Mucosa of descending colon (tissue), 3 donors: ENCODE data around the gene DSTYK. TPM values are rescaled to one million over a fixed set of nuclear protein-coding genes. Genes with fewer than 3 reads are reported as not detected.

ENCODE experiments used
- ATAC-seq: fragments of 200-7000 bp; cut with Tn5 transposase; one replicate; pipeline ENCODE4 v1.9.1; 2020; ENCODE audit warnings: mild to moderate bottlenecking, moderate library complexity
- DNase-seq, 3 donors: peaks; one replicate each; pipeline ENCODE4 v3.0.0-alpha.2; 2020
- H3K36me3 ChIP-seq: fragments of 200-600 bp; one replicate; pipeline ENCODE4 v1.8.0; 2021; ENCODE audit warnings: low read depth, mild to moderate bottlenecking
- H3K4me1 ChIP-seq: fragments of 200-600 bp; one replicate; pipeline ENCODE4 v1.8.0; 2021; ENCODE audit warnings: low read depth, mild to moderate bottlenecking
- H3K4me3 ChIP-seq: fragments of 200-600 bp; one replicate; pipeline ENCODE4 v1.8.0; 2021; ENCODE audit warnings: mild to moderate bottlenecking
- H3K9me3 ChIP-seq: fragments of 200-600 bp; one replicate; pipeline ENCODE4 v1.8.0; 2021; ENCODE audit warnings: mild to moderate bottlenecking
- CTCF ChIP-seq: fragments of 200-600 bp; IDR thresholded peaks from one replicate; pipeline ENCODE4 v1.8.0; 2022; ENCODE audit warnings: antibody characterized with exemption, mild to moderate bottlenecking
- intact Hi-C, 2 donors: fragments of 100-400 bp; cut with DNase I in 1 of 2; cut with micrococcal nuclease in 1 of 2; formaldehyde crosslinking; loops; one replicate each; pipeline versions ENCODE4 v1.11.0 to v1.11.1; 2022; cut with DNase I, micrococcal nuclease
- total RNA-seq, 3 donors: library from RNA; stranded (reverse); fragmentation: NEBNext Ultra II Directional in 2 of 3; extraction: Animal tissue kit (Norgen Biotek cat#: 25700) in 2 of 3; gene quantifications; one replicate each; pipeline versions ENCODE4 v1.2.1 to v1.2.4, GENCODE V29; 2021 to 2023
- donor health status: DM: no; HTN: no; CAD: no; lungs with moderate emphysema.
- donor health status: DM: no; HTN: no; CAD: no.
- donor health status: DM: no; HTN: yes; CAD: no.

The DSTYK gene
- total RNA-seq, 3 donors from 2014 or later = 5.3 to 13.9 (median 5.8) TPM

GRCh38 chr1:205128050-205128449, 83.5 kb downstream of the DSTYK start:
- ATAC-seq = no peak
- Histone ChIP-seq H3K4me3 (no peak overlapping the region), H3K4me1 (peaks cover under 1% of the 10 kb centered on the region), H3K36me3 (no peaks in the 10 kb centered on the region), H3K9me3 (no peaks in the 10 kb centered on the region)
- DNase-seq = no peak
- intact Hi-C loops = no loop called here
- TF ChIP-seq CTCF = no peak

GRCh38 chr1:205127646-205128045, 83.9 kb downstream of the DSTYK start:
- ATAC-seq = no peak
- no peaks in the 10 kb centered on the region for H3K9me3 ChIP-seq
- no peaks in the 10 kb centered on the region for H3K36me3 ChIP-seq
- TF ChIP-seq CTCF = no peak
- intact Hi-C loops = no loop called here
- DNase-seq = no peak
- peaks cover 4% of the 10 kb centered on the region for H3K4me1 ChIP-seq
- H3K4me3 ChIP-seq = no peak overlapping the region

- intact Hi-C loops = no loop called here
- TF ChIP-seq CTCF = no peak
- ATAC-seq = no peak
These were observed 86.8 kb downstream of the DSTYK start for GRCh38 chr1:205124726-205125125.

GRCh38 chr1:205122489-205122882, 89.0 kb downstream of the DSTYK start:
- no peak for TF ChIP-seq CTCF
- Histone ChIP-seq H3K4me3 (no peak overlapping the region), H3K36me3 (no peaks in the 10 kb centered on the region), H3K9me3 (no peaks in the 10 kb centered on the region), H3K4me1 (peaks cover 18% of the 10 kb centered on the region)
- ATAC-seq (peak; percentile 5), DNase-seq (no peak)
- intact Hi-C loops = no loop called here

More at GRCh38 chr1:205124726-205125125, 86.8 kb downstream of the DSTYK start:
- Histone ChIP-seq H3K4me3 (no peak overlapping the region), H3K4me1 (peaks cover 18% of the 10 kb centered on the region), H3K9me3 (no peaks in the 10 kb centered on the region), H3K36me3 (no peaks in the 10 kb centered on the region)
- DNase-seq = no peak

GRCh38 chr1:205121660-205122488, 89.6 kb downstream of the DSTYK start, which contains the start of gene RBBP5:
TSS of gene RBBP5 (minus strand) at chr1:205121978. CDS start at chr1:205121873, 105 bp downstream.
- ATAC-seq (peak; percentile 99), DNase-seq (peak; percentile 95 to 98 (median 97))
- Histone ChIP-seq H3K4me1 (peaks cover 18% of the 10 kb centered on the region), H3K36me3 (no peaks in the 10 kb centered on the region), H3K4me3 (peak within 1 kb of the TSS; percentile 73), H3K9me3 (no peaks in the 10 kb centered on the region)
- intact Hi-C loops = no loop called here
- peak; percentile 67 for TF ChIP-seq CTCF
